CD14-positive monocyte (primary cell): ENCODE results near the gene STK39. TPM values are rescaled to one million over a fixed set of nuclear protein-coding genes. Genes with fewer than 3 reads are reported as not detected.

Experiments
- DNase-seq, 3 donors: peaks; one replicate each; pipeline ENCODE4 v3.0.0-alpha.2; 2011 to 2022
- H2AFZ ChIP-seq: 2 replicates; pipeline ENCODE4 v1.6.0; 2012; ENCODE audit warnings: mild to moderate bottlenecking, low read depth, low read length, inconsistent platforms; ENCODE audit not compliant: insufficient read depth, poor library complexity, severe bottlenecking
- H3K27ac ChIP-seq, 2 donors: 1 replicate in 1 of 2; 2 replicates in 1 of 2; pipeline ENCODE4 v1.5.1; 2012 to 2013; ENCODE audit warnings: low read length in 2 of 2, control low read depth in 1 of 2, inconsistent platforms in 1 of 2, low read depth in 1 of 2, mild to moderate bottlenecking in 1 of 2
- H3K27me3 ChIP-seq, 2 donors: one replicate each; pipeline versions ENCODE4 v1.6.0 to v1.6.1; 2011 to 2013; ENCODE audit warnings: low read length in 2 of 2; ENCODE audit not compliant: control insufficient read depth in 2 of 2, insufficient read depth in 2 of 2
- H3K36me3 ChIP-seq, 2 donors: replicated peaks in 1 of 2; 1 replicate in 1 of 2; 2 replicates in 1 of 2; pipeline versions ENCODE4 v1.5.1 to v1.6.1; 2012 to 2013; ENCODE audit warnings: low read length in 2 of 2, control low read depth in 1 of 2, inconsistent platforms in 1 of 2, mild to moderate bottlenecking in 1 of 2; ENCODE audit not compliant: insufficient read depth in 2 of 2, control insufficient read depth in 1 of 2
- H3K4me1 ChIP-seq, 2 donors: 1 replicate in 1 of 2; 2 replicates in 1 of 2; pipeline versions ENCODE4 v1.5.1 to v1.6.1; 2012 to 2013; ENCODE audit warnings: low read length in 2 of 2, control low read depth in 1 of 2, inconsistent platforms in 1 of 2, mild to moderate bottlenecking in 1 of 2, moderate library complexity in 1 of 2; ENCODE audit not compliant: insufficient read depth in 2 of 2, control insufficient read depth in 1 of 2
- H3K4me2 ChIP-seq: replicated peaks from 2 replicates; pipeline ENCODE3; 2012; ENCODE audit warnings: low read length, moderate library complexity, mild to moderate bottlenecking; ENCODE audit not compliant: poor library complexity, severe bottlenecking; ENCODE audit errors: extremely low read depth
- H3K4me3 ChIP-seq, 3 experiments: fragments of 200-600 bp in 1 of 3; sonication (generic) in 1 of 3; replicated peaks in 1 of 3; 1 replicate in 2 of 3; 2 replicates in 1 of 3; pipeline ENCODE4 v1.5.1; 2011 to 2013; ENCODE audit warnings: low read length in 3 of 3, mild to moderate bottlenecking in 3 of 3, control low read depth in 2 of 3, low read depth in 2 of 3, inconsistent platforms in 1 of 3, moderate library complexity in 1 of 3
- H3K79me2 ChIP-seq: 2 replicates; pipeline ENCODE4 v1.6.0; 2012; ENCODE audit warnings: mild to moderate bottlenecking, control low read depth, inconsistent platforms, low read length, moderate library complexity; ENCODE audit not compliant: insufficient read depth
- H3K9ac ChIP-seq: 2 replicates; pipeline ENCODE4 v1.6.0; 2017; ENCODE audit warnings: low read length, mild to moderate bottlenecking; ENCODE audit not compliant: insufficient read depth, poor library complexity, severe bottlenecking
- H3K9me3 ChIP-seq, 2 donors: replicated peaks in 1 of 2; 1 replicate in 1 of 2; 2 replicates in 1 of 2; pipeline versions ENCODE4 v1.5.1 to v1.6.1; 2012 to 2013; ENCODE audit warnings: low read length in 2 of 2, control low read depth in 1 of 2; ENCODE audit not compliant: control insufficient read depth in 1 of 2, insufficient read depth in 1 of 2
- H4K20me1 ChIP-seq: 2 replicates; pipeline ENCODE4 v1.6.0; 2012; ENCODE audit warnings: mild to moderate bottlenecking, low read length, control low read depth, moderate library complexity; ENCODE audit not compliant: insufficient read depth
- H3K27ac Mint-ChIP-seq, 7 donors: one replicate each; pipeline ENCODE4 v1.8.0; 2020; ENCODE audit warnings: mild to moderate bottlenecking in 7 of 7, mixed read lengths in 7 of 7, moderate library complexity in 6 of 7, inconsistent platforms in 2 of 7
- H3K27me3 Mint-ChIP-seq, 3 donors: one replicate each; pipeline ENCODE4 v1.8.0; 2021 to 2022; ENCODE audit warnings: low read depth in 3 of 3, mild to moderate bottlenecking in 3 of 3, mixed read lengths in 3 of 3, moderate library complexity in 3 of 3, inconsistent platforms in 1 of 3
- H3K36me3 Mint-ChIP-seq, 2 donors: one replicate each; pipeline ENCODE4 v1.8.0; 2020; ENCODE audit warnings: mixed read lengths in 2 of 2, inconsistent platforms in 1 of 2, mild to moderate bottlenecking in 1 of 2
- H3K4me1 Mint-ChIP-seq: one replicate; pipeline ENCODE4 v1.8.0; 2020; ENCODE audit warnings: mild to moderate bottlenecking, mixed read lengths
- H3K4me3 Mint-ChIP-seq, 2 donors: one replicate each; pipeline ENCODE4 v1.8.0; 2020; ENCODE audit warnings: mild to moderate bottlenecking in 2 of 2, mixed read lengths in 2 of 2, moderate library complexity in 1 of 2
- H3K9me3 Mint-ChIP-seq, 7 donors: one replicate each; pipeline ENCODE4 v1.8.0; 2020 to 2022; ENCODE audit warnings: mixed read lengths in 7 of 7, mild to moderate bottlenecking in 6 of 7, moderate library complexity in 6 of 7, inconsistent platforms in 2 of 7
- WGBS: methylation state at CpG from one replicate; pipeline ENCODE4 v1.1.5; 2013; ENCODE audit warnings: missing lambda C conversion rate; ENCODE audit not compliant: insufficient coverage; 5-methylcytosine and 5-hydroxymethylcytosine counted together
- intact Hi-C, 2 donors: fragments of 100-400 bp; cut with micrococcal nuclease; formaldehyde crosslinking; loops; one replicate each; pipeline versions ENCODE4 v1.15.0 to v1.15.1; 2023
- polyA plus RNA-seq, 3 donors: library from polyadenylated mRNA; depleted of rRNA in 1 of 3; unstranded in 2 of 3; stranded (reverse) in 1 of 3; fragments of 300-500 nt in 2 of 3; fragments of >200 nt in 1 of 3; fragmentation: Illumina TruSeq in 2 of 3; gene quantifications; 1 replicate in 2 of 3; 2 replicates in 1 of 3; pipeline ENCODE4 v1.2.3, GENCODE V29; 2012 to 2021
- TF ChIP-seq, protein P1 (sequence below): fragments of 200-600 bp; IDR thresholded peaks from one replicate; pipeline ENCODE4 v1.8.0; 2022; ENCODE audit warnings: antibody characterized with exemption, mild to moderate bottlenecking

The STK39 gene
- polyA plus RNA-seq, 3 donors = 1.2 to 2.7 (median 2.6) TPM

- peaks cover 0 to 13% of the 10 kb centered on the region in 2 donors for H3K36me3 ChIP-seq
- H3K79me2 ChIP-seq = no peaks in the 10 kb centered on the region
- H3K9me3 Mint-ChIP-seq = no peaks in the 10 kb centered on the region
- H3K4me3 ChIP-seq = no peak overlapping the region
- peaks cover 24% of the 10 kb centered on the region for H3K4me1 Mint-ChIP-seq
- no peak overlapping the region for H3K27ac ChIP-seq
- peak overlapping the region in 2 of 7 donors; percentile 10 to 43 for H3K27ac Mint-ChIP-seq
- H3K4me1 ChIP-seq = peaks cover 11 to 17% of the 10 kb centered on the region in 2 donors
- peaks cover 25 to 31% of the 10 kb centered on the region in 2 donors for H3K36me3 Mint-ChIP-seq
- no peak overlapping the region for H3K4me3 Mint-ChIP-seq
- intact Hi-C loops = no loop called here
- H3K27me3 ChIP-seq = no peaks in the 10 kb centered on the region
- TF ChIP-seq, protein P1, sequence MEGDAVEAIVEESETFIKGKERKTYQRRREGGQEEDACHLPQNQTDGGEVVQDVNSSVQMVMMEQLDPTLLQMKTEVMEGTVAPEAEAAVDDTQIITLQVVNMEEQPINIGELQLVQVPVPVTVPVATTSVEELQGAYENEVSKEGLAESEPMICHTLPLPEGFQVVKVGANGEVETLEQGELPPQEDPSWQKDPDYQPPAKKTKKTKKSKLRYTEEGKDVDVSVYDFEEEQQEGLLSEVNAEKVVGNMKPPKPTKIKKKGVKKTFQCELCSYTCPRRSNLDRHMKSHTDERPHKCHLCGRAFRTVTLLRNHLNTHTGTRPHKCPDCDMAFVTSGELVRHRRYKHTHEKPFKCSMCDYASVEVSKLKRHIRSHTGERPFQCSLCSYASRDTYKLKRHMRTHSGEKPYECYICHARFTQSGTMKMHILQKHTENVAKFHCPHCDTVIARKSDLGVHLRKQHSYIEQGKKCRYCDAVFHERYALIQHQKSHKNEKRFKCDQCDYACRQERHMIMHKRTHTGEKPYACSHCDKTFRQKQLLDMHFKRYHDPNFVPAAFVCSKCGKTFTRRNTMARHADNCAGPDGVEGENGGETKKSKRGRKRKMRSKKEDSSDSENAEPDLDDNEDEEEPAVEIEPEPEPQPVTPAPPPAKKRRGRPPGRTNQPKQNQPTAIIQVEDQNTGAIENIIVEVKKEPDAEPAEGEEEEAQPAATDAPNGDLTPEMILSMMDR = no peak
- H4K20me1 ChIP-seq = no peaks in the 10 kb centered on the region
- DNase-seq = no peak
- no peak overlapping the region for H3K4me2 ChIP-seq
- no peak overlapping the region for H3K9ac ChIP-seq
- H2AFZ ChIP-seq = no peak overlapping the region
- no peaks in the 10 kb centered on the region for H3K27me3 Mint-ChIP-seq
- WGBS = no CpG with 5 or more reads among the region's 3 CpGs
- H3K9me3 ChIP-seq = no peaks in the 10 kb centered on the region
These were observed 207.5 kb downstream of the STK39 start for GRCh38 chr2:168039881-168040280.

DNA sequence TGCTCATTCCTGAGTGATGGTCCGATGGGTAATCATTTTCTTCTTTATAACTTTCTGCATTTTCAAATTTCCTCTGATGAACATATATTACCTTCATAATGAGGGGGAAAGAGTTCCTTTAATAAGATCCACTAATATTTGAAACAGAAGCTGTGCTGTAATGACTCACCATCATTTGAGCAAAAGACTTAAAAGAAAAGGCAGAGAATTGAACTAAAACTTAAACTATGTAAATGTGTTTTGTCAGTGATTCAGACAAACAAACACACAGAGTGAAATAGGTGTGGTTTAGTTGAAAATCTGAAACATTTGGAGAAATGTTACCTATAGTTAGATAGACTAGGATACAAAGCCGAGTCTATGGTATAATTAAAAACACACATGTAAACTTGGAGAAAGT is 209.6 kb downstream of the STK39 start:
- Histone ChIP-seq H3K27me3 (no peaks in the 10 kb centered on the region), H3K9ac (no peak overlapping the region), H3K79me2 (no peaks in the 10 kb centered on the region), H3K27ac (no peak overlapping the region), H4K20me1 (no peaks in the 10 kb centered on the region), H3K4me2 (no peak overlapping the region), H3K4me3 (no peak overlapping the region), H3K36me3 (peaks cover 0 to 33% of the 10 kb centered on the region in 2 donors), H3K9me3 (no peaks in the 10 kb centered on the region), H3K4me1 (peaks cover 9 to 10% of the 10 kb centered on the region in 2 donors), H2AFZ (no peak overlapping the region)
- Mint-ChIP-seq H3K36me3 (peaks cover 31 to 43% of the 10 kb centered on the region in 2 donors), H3K27ac (no peak overlapping the region), H3K4me1 (peaks cover 15% of the 10 kb centered on the region), H3K4me3 (no peak overlapping the region), H3K9me3 (no peaks in the 10 kb centered on the region), H3K27me3 (no peaks in the 10 kb centered on the region)
- DNase-seq = no peak
- WGBS = no CpG with 5 or more reads among the region's 2 CpGs
- intact Hi-C loops = no loop called here
- TF ChIP-seq, protein P1 = no peak
